GM21786 (cell line): ENCODE measurements around the gene ARRDC2.

Source experiments
- ATAC-seq: cut with Tn5 transposase; IDR thresholded peaks from one replicate; pipeline ENCODE4 v1.9.1; 2021; ENCODE audit not compliant: unreplicated experiment

The ARRDC2 gene

DNA sequence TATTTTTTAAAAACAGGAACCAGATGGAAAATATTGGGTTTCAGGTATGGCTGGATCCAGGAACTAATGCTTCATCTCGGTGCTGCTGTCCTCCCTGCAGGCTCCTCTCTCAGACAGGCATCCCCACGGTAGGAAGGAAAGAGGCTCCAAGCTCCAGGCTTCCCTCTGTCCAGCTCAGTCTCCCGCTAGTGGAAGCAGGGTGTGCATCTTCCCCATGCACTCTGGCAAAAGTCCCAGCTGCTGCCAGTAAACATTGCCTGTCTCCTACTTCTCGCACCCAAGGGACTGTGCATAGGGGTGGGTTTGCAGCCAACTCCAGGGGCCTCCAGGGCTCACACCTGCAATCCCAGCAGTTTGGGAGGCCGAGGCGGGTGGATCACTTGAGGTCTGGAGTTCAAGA, 49.6 kb downstream of the ARRDC2 start:
- no peak for ATAC-seq

GRCh38 chr19:18058208-18059009, 50.4 kb downstream of the ARRDC2 start:
- no peak for ATAC-seq

- no peak for ATAC-seq
Measured at GRCh38 chr19:18059297-18059696, 51.3 kb downstream of the ARRDC2 start.

DNA sequence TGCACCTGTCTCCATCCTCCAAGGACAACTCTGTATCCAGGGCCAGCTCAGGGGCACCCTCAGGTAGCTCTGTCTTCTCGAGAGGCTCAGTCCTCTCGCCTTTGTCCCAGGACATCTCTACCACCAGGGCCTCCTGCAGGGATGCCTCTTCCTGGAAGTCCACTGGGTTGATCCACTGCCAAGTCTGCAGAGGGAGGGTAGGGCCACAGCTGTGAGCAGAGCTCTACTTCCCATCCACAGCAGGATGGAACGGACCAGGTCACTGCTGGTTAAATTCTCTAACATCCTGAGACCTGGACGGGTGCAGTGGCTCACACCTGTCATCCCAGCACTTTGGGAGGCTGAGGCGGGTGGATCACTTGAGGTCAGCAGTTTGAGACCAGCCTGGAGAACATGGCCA, 51.9 kb downstream of the ARRDC2 start:
- ATAC-seq: no peak

DNA sequence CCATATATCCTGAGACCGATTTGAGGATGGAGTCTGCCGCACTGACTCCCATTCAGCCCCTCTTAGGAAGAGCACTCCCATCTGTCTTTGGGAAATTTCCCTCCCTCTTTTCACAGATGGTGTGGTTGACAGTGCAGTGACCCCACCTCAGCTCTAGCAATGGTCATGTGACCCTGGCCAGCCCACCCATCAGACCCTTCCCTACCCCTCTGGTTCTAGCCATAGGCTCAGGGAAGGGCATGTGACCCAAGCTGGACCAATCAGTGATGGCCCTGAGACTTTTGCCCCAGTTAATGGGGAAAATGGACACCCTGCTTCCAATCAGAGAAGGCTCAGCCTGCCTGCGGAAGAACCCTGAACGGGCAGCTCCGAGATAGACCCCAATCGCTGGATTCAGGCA, 52.5 kb downstream of the ARRDC2 start:
- ATAC-seq: no peak

DNA sequence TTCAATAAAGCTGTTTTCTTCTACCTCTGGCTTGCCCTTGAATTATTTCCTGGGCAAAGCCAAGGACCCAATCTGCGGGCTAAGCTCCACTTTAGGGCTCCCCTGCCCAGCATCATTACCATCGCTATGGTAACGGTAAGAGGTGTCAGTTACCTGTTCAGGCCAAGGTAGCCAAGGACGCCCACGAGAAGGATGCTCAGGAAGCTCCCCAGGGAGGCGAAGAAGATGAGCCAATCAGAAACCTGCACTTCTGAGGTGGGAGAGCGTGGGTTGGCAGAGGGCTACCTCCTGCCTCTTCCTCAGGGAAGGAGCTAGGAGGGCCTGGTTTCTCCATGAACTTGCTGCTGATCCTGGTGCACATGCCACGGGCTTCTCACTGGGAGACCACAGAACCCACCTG, 54.1 kb downstream of the ARRDC2 start:
- ATAC-seq: no peak

- ATAC-seq: no peak
Measured at GRCh38 chr19:18063463-18063862, 55.5 kb downstream of the ARRDC2 start.
